Measurements from ENCODE around the gene MYL12A. TPM values are rescaled to one million over a fixed set of nuclear protein-coding genes. Genes with fewer than 3 reads are reported as not detected.

MYL12A gene
- total and polyA plus RNA-seq, 2 of the 13 experiments (the other 11 are each of a cell fraction or from before 2014, with no cell fraction given) = 261 to 277 TPM

GRCh38 chr18:3297025-3297984 lies 49.7 kb downstream of the MYL12A start (continued):
- TF ChIP-seq RBAK (CRISPR knock-in tag; IDR thresholded peaks at IDR 0.05) (no peak), PPARG (CRISPR knock-in tag; conservative IDR thresholded peaks at IDR 0.05) (peak; percentile 70), MYPOP (CRISPR knock-in tag; IDR thresholded peaks at IDR 0.05) (0 out of 2 replicates have a peak, but pooled peaks have one; percentile 12), IRF2 (CRISPR knock-in tag; IDR thresholded peaks at IDR 0.05) (peak; percentile 90), ZNF446 (CRISPR knock-in tag; IDR thresholded peaks at IDR 0.05) (no peak), CHD2 (IDR thresholded peaks at IDR 0.05; ENCODE audit: low read depth, low read length) (no peak), ZNF761 (CRISPR knock-in tag; conservative IDR thresholded peaks at IDR 0.05) (peak; percentile 45; the same call in 1 of the 2 replicates), EHMT2 (IDR thresholded peaks at IDR 0.05; ENCODE audit: borderline replicate concordance, low read depth, low read length) (peak; percentile 91; the same call in 1 of the 2 replicates), ZNF17 (CRISPR knock-in tag; IDR thresholded peaks at IDR 0.05) (no peak), GPBP1L1 (CRISPR knock-in tag; IDR thresholded peaks at IDR 0.05) (no peak), KDM5B (CRISPR knock-in tag; IDR thresholded peaks at IDR 0.05; ENCODE audit: borderline replicate concordance) (peak; percentile 86), NFE2 (CRISPR knock-in tag; IDR thresholded peaks at IDR 0.05) (no peak), ZSCAN29 (CRISPR knock-in tag; conservative IDR thresholded peaks at IDR 0.05) (0 out of 2 replicates have a peak, but pooled peaks have one; percentile 79), NFYC (CRISPR knock-in tag; IDR thresholded peaks at IDR 0.05) (no peak), SMAD9 (CRISPR knock-in tag; IDR thresholded peaks at IDR 0.05) (no peak), SOX13 (IDR thresholded peaks at IDR 0.05) (no peak), SOX13 (CRISPR knock-in tag; conservative IDR thresholded peaks at IDR 0.05 in 1 of 2, IDR thresholded peaks at IDR 0.05 in 1 of 2) (peak in 1 of 2 experiments; percentile 64; a peak in 2 of 4 replicates), ELF1 (CRISPR knock-in tag; IDR thresholded peaks at IDR 0.05) (peak; percentile 39; the same call in 1 of the 2 replicates), ZNF543 (CRISPR knock-in tag; IDR thresholded peaks at IDR 0.05) (0 out of 2 replicates have a peak, but pooled peaks have one; percentile 61), HOXD1 (CRISPR knock-in tag; IDR thresholded peaks at IDR 0.05) (0 out of 2 replicates have a peak, but pooled peaks have one; percentile 22), GZF1 (CRISPR knock-in tag; IDR thresholded peaks at IDR 0.05) (peak; percentile 50; the same call in 1 of the 2 replicates), ZNF790 (CRISPR knock-in tag; IDR thresholded peaks at IDR 0.05; ENCODE audit: borderline replicate concordance) (no peak), HNF4G (IDR thresholded peaks at IDR 0.05; ENCODE audit: borderline replicate concordance, low read depth, low read length) (peak; percentile 35; the same call in 1 of the 2 replicates), HNF4G (CRISPR knock-in tag; IDR thresholded peaks at IDR 0.05; ENCODE audit: borderline replicate concordance, low read depth) (0 out of 2 replicates have a peak, but pooled peaks have one; percentile 15), GATAD1 (CRISPR knock-in tag; IDR thresholded peaks at IDR 0.05) (peak; percentile 94), ZZZ3 (CRISPR knock-in tag; IDR thresholded peaks at IDR 0.05; ENCODE audit: borderline replicate concordance) (peak; percentile 11; the same call in 1 of the 2 replicates)
- TF ChIP-seq, protein P1, sequence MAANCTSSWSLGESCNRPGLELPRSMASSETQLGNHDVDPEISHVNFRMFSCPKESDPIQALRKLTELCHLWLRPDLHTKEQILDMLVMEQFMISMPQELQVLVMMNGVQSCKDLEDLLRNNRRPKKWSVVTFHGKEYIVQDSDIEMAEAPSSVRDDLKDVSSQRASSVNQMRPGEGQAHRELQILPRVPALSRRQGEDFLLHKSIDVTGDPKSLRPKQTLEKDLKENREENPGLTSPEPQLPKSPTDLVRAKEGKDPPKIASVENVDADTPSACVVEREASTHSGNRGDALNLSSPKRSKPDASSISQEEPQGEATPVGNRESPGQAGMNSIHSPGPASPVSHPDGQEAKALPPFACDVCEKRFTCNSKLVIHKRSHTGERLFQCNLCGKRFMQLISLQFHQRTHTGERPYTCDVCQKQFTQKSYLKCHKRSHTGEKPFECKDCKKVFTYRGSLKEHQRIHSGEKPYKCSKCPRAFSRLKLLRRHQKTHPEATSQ (CRISPR knock-in tag; IDR thresholded peaks at IDR 0.05; ENCODE audit: borderline replicate concordance) = peak; percentile 87; the same call in 1 of the 2 replicates
